GM18508 (cell line): ENCODE results near the gene IQCH.
"Not testable (repeated sequence)": the region's sequence is repeated elsewhere in the genome, so short reads cannot be mapped to it uniquely, and the experiment has no call there.

Source experiments
- ATAC-seq: cut with Tn5 transposase; IDR thresholded peaks from one replicate; pipeline ENCODE4 v1.9.1; 2021; ENCODE audit warnings: moderate number of reproducible peaks; ENCODE audit not compliant: insufficient read depth, unreplicated experiment

The IQCH gene

GRCh38 chr15:67343206-67343605 lies 88.6 kb downstream of the IQCH start:
- no peak for ATAC-seq

- ATAC-seq, result no peak
These were observed 95.0 kb downstream of the IQCH start for GRCh38 chr15:67349634-67350033.

DNA sequence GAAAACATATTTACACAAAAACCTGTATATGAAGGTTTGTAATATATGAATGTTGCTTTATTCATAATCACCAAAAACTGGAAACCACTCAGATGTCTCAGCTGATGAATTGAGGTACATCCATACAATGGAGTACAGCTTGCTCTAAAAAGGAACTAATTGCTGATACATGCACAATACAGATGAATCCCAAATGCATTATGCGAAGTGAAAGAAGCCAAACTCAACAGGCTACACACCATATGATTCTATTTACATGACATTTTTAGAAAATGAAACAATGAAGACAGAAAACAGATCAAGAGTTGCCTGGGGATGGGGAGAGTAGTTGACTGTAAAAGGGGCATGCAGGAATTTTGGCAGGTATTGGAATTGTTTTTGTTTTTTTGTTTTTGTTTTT lies 95.5 kb downstream of the IQCH start:
- ATAC-seq, result no peak

DNA sequence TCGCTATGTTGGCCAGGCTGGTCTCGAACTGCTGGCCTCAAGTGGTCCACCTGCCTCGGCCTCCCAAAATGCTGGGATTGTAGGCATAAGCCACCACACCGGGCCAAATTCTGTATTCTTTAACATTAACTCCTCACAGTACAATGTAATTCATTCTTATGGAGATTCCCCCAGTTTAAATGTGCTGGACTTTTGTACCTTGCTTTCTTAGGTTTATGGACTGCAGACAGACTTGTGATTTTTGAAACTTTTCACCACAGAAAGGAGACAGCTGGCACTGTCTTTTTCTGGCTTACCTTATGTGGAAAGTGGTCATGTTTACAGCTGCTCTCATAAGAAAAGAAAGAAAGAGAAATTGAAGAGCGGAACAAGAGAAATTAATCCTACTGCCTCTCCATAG lies 103.8 kb downstream of the IQCH start:
- no peak for ATAC-seq

DNA sequence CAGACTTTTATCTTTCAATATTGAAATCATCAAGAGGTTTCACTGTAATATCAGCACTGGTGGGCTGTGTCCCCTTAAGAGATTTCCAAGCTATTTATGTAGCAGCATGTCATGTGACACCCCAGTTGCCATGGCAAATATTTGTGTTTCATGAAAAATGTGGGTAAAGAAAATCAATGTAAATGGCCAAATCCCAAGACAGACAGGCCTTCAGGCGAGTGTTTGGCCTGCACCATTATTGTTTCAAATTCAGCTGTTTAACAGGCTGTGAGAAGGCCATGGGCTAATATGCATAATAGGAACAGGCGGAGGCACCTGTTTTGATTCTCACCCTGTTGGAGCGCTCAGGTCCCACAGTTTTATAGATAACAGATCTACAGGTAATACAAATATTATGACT lies 104.2 kb downstream of the IQCH start:
- no peak for ATAC-seq

- ATAC-seq, result no peak
These were observed 105.0 kb downstream of the IQCH start for GRCh38 chr15:67359431-67360079.

DNA sequence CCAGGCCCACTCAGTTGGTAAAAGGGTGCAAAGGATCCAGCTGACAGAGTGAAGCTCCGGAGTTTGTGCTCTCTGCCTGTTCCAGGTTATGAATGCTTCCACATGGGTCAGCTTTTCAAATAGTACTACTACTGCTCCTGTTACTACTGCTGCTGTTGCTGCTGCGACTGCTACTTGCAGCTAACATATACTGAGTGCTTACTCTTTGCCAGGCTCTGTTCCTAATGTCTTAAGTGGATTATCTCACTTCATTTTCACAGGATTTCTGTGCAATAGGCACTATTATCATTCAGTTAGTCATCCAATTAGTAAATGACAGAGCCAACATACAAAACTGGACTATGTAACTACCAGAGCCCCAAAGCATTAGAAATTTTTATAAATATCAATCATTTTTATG lies 106.5 kb downstream of the IQCH start:
- no peak for ATAC-seq

- not testable (repeated sequence) for ATAC-seq
These were observed 109.1 kb downstream of the IQCH start for GRCh38 chr15:67363712-67364111.

GRCh38 chr15:67365994-67366393 lies 111.4 kb downstream of the IQCH start:
- ATAC-seq, result no peak

- no peak for ATAC-seq
These were observed 112.3 kb downstream of the IQCH start for GRCh38 chr15:67366904-67367303.

- ATAC-seq, result no peak
These were observed 114.9 kb downstream of the IQCH start for GRCh38 chr15:67369359-67369998.

DNA sequence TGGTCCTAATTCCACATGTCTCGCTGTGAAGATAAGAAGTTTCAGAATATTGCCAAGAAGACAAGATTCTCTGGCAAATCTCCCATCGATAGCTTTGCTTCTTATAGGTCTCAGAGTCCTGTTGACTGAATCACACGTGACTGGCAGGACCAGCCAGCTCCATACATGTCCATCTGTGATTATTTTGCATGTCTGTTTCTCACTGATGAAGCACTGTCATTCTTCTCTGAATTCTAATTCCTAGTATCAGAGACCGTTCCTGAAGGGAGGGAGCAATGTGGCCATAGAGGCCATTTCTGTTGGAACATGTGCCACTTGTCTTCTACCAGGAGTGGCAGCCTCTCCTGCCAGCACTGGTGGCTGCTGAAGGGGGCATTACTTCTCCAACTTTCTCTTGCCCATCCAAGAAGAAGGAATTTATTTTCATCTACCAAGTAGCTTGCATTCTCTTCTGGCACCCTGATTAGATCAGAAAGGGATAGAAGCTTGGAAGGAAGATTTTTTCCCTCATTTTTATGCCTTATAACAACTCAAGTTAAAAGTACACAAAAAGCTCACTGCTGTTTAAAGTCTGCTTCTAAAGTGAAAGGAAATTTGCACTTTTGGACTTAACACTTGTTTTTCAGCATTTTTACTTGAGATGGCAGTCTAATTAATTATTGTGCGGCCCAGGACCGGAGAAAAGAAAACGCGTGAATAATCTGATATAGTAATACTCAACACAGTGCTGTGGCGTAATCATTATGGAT lies 115.8 kb downstream of the IQCH start:
- ATAC-seq, result no peak

GRCh38 chr15:67372543-67372942 lies 118.0 kb downstream of the IQCH start:
- ATAC-seq, result no peak

DNA sequence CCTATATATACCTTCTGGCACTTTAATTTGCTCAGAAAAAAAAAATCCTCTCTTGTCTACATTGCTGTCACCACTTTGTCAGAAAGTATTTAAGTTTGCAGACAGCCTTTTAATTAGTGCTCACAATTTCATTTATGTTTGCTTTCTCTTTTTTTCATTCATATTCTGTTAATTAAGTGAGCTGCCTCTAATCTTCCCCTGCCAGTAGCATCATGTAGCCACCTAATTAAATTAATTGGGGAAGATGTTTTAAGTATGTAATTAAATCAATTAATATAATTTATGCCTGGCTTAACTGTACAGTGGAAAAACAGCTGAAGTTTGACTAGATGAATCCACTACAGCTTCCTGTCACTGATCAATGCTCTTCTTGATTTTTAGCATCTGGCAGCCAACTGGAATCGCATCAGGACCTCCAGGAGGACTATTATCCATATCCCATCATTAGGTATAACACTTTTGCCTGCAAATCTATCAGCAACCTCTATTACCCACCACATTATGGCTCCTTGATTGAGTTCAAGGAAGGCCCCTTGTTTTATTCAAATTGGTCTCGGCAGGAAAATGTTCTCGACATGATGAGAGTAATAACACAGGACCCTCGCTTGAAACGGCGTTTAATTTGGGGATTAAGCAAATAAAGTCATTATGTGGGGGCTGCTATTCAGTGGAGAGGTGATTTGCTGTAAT lies 118.5 kb downstream of the IQCH start:
- ATAC-seq, result no peak

- ATAC-seq, result no peak
These were observed 119.4 kb downstream of the IQCH start for GRCh38 chr15:67373971-67374370.

DNA sequence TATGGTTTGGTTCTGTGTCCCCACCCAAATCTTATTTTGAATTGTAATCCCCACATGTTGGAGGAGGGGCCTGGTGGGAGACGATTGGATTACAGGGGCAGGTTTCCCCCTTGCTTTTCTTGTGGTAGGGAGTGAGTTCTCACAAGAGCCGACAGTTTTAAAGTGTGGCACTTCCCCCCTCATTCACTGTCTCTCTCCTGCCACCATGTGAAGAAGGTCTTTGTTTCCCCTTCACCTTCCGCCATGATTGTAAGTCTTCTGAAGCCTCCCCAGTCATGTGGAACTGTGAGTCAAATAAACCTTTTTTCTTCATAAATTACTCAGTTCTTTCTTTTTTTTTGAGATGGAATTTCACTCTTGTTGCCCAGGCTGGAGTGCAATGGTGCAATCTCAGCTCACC lies 124.9 kb downstream of the IQCH start:
- no peak for ATAC-seq

- ATAC-seq, result no peak
These were observed 126.3 kb downstream of the IQCH start for GRCh38 chr15:67380921-67381320.

DNA sequence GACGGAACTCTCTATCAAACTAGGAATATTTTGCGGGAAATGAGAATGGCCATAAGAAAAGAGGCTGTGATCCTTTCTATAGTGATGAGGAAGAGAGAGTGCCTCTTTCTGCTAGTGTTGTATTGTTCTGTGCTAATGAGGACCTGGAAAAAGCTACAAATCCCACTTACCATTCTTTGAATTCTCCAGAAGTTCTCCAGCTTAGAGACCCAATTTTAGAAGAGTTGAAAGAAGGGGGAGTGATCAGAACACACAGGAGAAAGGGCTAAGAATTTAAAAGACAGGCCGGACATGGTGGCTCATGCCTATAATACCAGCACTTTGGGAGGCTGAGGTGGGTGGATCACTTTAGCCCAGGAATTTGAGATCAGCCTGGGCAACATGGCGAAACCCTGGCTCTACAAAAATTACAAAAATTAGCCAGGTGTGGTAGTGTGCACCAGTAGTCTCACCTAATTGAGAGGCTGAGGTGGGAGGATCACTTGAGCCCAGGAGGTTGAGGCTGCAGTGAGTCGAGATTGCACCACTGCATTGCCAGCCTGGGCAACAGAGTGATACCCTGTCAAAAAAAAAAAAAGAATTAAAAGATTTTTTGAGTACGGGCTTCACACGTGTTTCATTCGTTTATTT lies 126.9 kb downstream of the IQCH start:
- no peak for ATAC-seq

- no peak for ATAC-seq
These were observed 128.1 kb downstream of the IQCH start for GRCh38 chr15:67382723-67383122.

DNA sequence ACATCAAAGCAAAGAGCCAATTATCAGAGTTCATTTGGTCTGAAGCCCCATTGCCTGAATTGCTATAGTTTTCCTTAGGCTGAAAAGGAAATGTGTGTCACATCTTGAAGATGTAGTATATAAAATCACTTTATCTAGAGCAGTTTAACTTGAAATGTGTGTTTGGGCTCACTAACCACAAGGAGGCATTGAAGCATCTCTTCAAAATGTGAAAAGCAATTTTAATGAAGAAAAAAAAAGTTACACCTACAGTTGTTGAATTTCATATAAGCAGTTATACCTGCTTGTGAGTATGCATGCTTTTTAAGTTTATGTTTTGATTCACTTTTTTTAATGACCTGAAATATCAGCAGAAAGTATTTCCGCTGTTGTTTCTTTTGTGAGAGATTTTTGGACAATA lies 129.3 kb downstream of the IQCH start:
- ATAC-seq, result no peak

DNA sequence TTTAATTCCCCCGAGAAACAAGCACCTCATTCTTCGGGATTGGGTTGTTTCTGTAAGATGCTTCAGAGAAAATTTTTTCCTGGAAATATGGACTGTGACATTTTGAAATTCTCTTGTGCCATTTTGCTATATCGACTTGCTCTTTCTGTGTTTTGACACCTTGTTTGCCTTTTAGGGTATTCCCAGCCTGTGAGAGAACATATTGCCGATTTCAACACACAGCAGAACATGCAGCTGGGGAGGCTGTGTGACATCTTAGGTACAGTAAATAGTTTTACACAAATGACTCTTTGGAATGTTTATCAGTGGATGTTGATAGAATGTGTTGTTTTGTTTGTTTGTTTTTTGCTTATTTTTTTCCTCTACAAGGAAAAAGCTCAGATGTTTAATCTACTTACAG lies 130.2 kb downstream of the IQCH start:
- ATAC-seq, result no peak
